ENCODE results near the gene ORAI1.

- no peak for TF ChIP-seq EZH2phosphoT487 (IDR thresholded peaks at IDR 0.05; ENCODE audit: insufficient read depth, low read depth)
- TF ChIP-seq EZH2 (IDR thresholded peaks at IDR 0.05; ENCODE audit: insufficient read depth, poor library complexity, severe bottlenecking) = no peak
Observed at GRCh38 chr12:121614872-121615467, 11.4 kb upstream of the ORAI1 start.
